SK-N-SH (cell line): ENCODE results near the gene YWHAE. TPM values are rescaled to one million over a fixed set of nuclear protein-coding genes. Genes with fewer than 3 reads are reported as not detected.

Source experiments
- CTCF ChIA-PET: fragments of 300-600, 350-600 bp; formaldehyde crosslinking; extraction: SDS; loops from one replicate; lab custom pipeline; 2021; lab: Yijun Ruan, JAX
- POLR2A ChIA-PET: fragments of 350-600 bp; sonication (Branson Sonifier 250); formaldehyde crosslinking; extraction: SDS; loops from one replicate; lab custom pipeline; 2020; ENCODE audit warnings: antibody characterized with exemption, inconsistent platforms; lab: Yijun Ruan, JAX
- DNase-seq: peaks from one replicate; pipeline ENCODE4 v3.0.0; 2012
- H2AFZ ChIP-seq: fragments of 200-600 bp; sonication (generic); 2 replicates; pipeline ENCODE4 v1.8.1; 2016; ENCODE audit warnings: antibody characterized with exemption, mild to moderate bottlenecking, low read depth
- H3F3A ChIP-seq: fragments of 200-600 bp; sonication (generic); replicated peaks from 2 replicates; pipeline ENCODE3; 2016; ENCODE audit warnings: antibody characterized with exemption, mild to moderate bottlenecking; ENCODE audit not compliant: insufficient read depth
- H3K27ac ChIP-seq, 2 experiments: fragments of 200-500 bp in 1 of 2; fragments of 200-600 bp in 1 of 2; sonication (Bioruptor generic) in 1 of 2; sonication (generic), shearing (Covaris generic) in 1 of 2; 2 replicates each; pipeline versions ENCODE4 v1.5.1 to v1.6.1; 2014 to 2016; ENCODE audit warnings: low read depth in 2 of 2, inconsistent platforms in 1 of 2, low read length in 1 of 2, mild to moderate bottlenecking in 1 of 2, mixed read lengths in 1 of 2
- H3K27me3 ChIP-seq: fragments of 200-600 bp; sonication (generic), shearing (Covaris generic); 2 replicates; pipeline ENCODE4 v1.6.1; 2016; ENCODE audit warnings: mixed run types; ENCODE audit not compliant: insufficient read depth
- H3K36me3 ChIP-seq, 2 experiments: fragments of 200-500 bp in 1 of 2; fragments of 200-600 bp in 1 of 2; sonication (Bioruptor generic) in 1 of 2; sonication (generic) in 1 of 2; replicated peaks in 1 of 2; 2 replicates each; pipeline versions ENCODE3 to v1.5.1; 2014 to 2016; ENCODE audit warnings: low read length in 1 of 2, mild to moderate bottlenecking in 1 of 2; ENCODE audit not compliant: insufficient read depth in 2 of 2, control insufficient read depth in 1 of 2
- H3K4me1 ChIP-seq, 2 experiments: fragments of 200-500 bp in 1 of 2; fragments of 200-600 bp in 1 of 2; sonication (Bioruptor generic) in 1 of 2; sonication (generic), shearing (Covaris generic) in 1 of 2; 2 replicates each; pipeline versions ENCODE4 v1.5.1 to v1.6.1; 2014 to 2016; ENCODE audit warnings: low read depth in 1 of 2, low read length in 1 of 2, mixed run types in 1 of 2; ENCODE audit not compliant: insufficient read depth in 2 of 2, control insufficient read depth in 1 of 2
- H3K4me2 ChIP-seq: fragments of 200-600 bp; sonication (generic), shearing (Covaris generic); 2 replicates; pipeline ENCODE4 v1.6.1; 2017; ENCODE audit warnings: mixed run types
- H3K4me3 ChIP-seq, 2 experiments: fragments of 200-500 bp in 1 of 2; fragments of 200-600 bp in 1 of 2; sonication (Bioruptor generic) in 1 of 2; sonication (generic), shearing (Covaris generic) in 1 of 2; 2 replicates each; pipeline versions ENCODE4 v1.5.1 to v1.8.1; 2014 to 2016; ENCODE audit warnings: low read depth in 2 of 2, inconsistent platforms in 1 of 2, low read length in 1 of 2, mild to moderate bottlenecking in 1 of 2, mixed read lengths in 1 of 2, moderate library complexity in 1 of 2
- H3K79me2 ChIP-seq: fragments of 200-600 bp; sonication (generic); 2 replicates; pipeline ENCODE4 v1.8.1; 2017; ENCODE audit warnings: mild to moderate bottlenecking; ENCODE audit not compliant: insufficient read depth
- H3K9ac ChIP-seq: fragments of 200-600 bp; sonication (generic); 2 replicates; pipeline ENCODE4 v1.6.1; 2017; ENCODE audit warnings: mixed run types
- H3K9me2 ChIP-seq: fragments of 200-600 bp; sonication (generic); 2 replicates; pipeline ENCODE4 v1.6.1; 2017; ENCODE audit warnings: mixed run types
- H3K9me3 ChIP-seq: fragments of 200-600 bp; sonication (generic); 2 replicates; pipeline ENCODE4 v1.6.1; 2017; ENCODE audit warnings: mixed run types, mild to moderate bottlenecking, moderate library complexity
- H4K20me1 ChIP-seq: fragments of 200-600 bp; sonication (generic); 2 replicates; pipeline ENCODE4 v1.6.1; 2017; ENCODE audit warnings: mild to moderate bottlenecking, mixed run types; ENCODE audit not compliant: insufficient read depth
- EP300 ChIP-seq, 2 experiments: IDR thresholded peaks; 2 replicates each; pipeline versions ENCODE4 v1.4.0 to v1.6.1; 2012; ENCODE audit warnings: borderline replicate concordance in 1 of 2, low read depth in 1 of 2, low read length in 1 of 2
- EZH2phosphoT487 ChIP-seq: fragments of 200-600 bp; sonication (generic); IDR thresholded peaks from 2 replicates; pipeline ENCODE4 v1.6.1; 2017; ENCODE audit warnings: low read depth, mixed run types, mild to moderate bottlenecking, antibody characterized with exemption, moderate library complexity, borderline replicate concordance
- RAD21 ChIP-seq: IDR thresholded peaks from 2 replicates; pipeline ENCODE4 v1.6.1; 2012; ENCODE audit warnings: mild to moderate bottlenecking, low read length
- SIN3A ChIP-seq: IDR thresholded peaks from 2 replicates; pipeline ENCODE4 v1.6.1; 2012; ENCODE audit warnings: low read depth, mild to moderate bottlenecking, low read length, moderate library complexity, borderline replicate concordance
- TAF1 ChIP-seq: IDR thresholded peaks from 2 replicates; pipeline ENCODE4 v1.6.1; 2012; ENCODE audit warnings: low read depth, mild to moderate bottlenecking, low read length, moderate library complexity, borderline replicate concordance
- TEAD4 ChIP-seq: IDR thresholded peaks from 2 replicates; pipeline ENCODE4 v1.4.0; 2012; ENCODE audit warnings: mild to moderate bottlenecking, borderline replicate concordance; ENCODE audit not compliant: insufficient read depth
- WGBS: methylation state at CpG from one replicate; pipeline ENCODE4 v1.1.6; 2017; ENCODE audit warnings: low lambda C conversion rate; 5-methylcytosine and 5-hydroxymethylcytosine counted together
- polyA plus RNA-seq, 3 experiments: library from polyadenylated mRNA; depleted of rRNA; stranded (reverse); fragments of >200 nt; gene quantifications; 2 replicates each; pipeline ENCODE4 v1.2.3, GENCODE V29; 2012
- TF ChIP-seq, protein P1 (sequence below): IDR thresholded peaks from 2 replicates; pipeline ENCODE4 v1.4.0; 2012; ENCODE audit warnings: low read depth
- TF ChIP-seq, protein P2 (sequence below): IDR thresholded peaks from 2 replicates; pipeline ENCODE4 v1.4.0; 2012; ENCODE audit warnings: low read depth, borderline replicate concordance
- TF ChIP-seq, protein P3 (sequence below): fragments of 200-600 bp; sonication (generic); IDR thresholded peaks from 2 replicates; pipeline ENCODE4 v1.6.1; 2017; ENCODE audit warnings: antibody characterized with exemption, mild to moderate bottlenecking, moderate library complexity
- TF ChIP-seq, protein P4 (sequence below): fragments of 150-350 bp; IDR thresholded peaks from 2 replicates; pipeline ENCODE4 v1.6.1; 2016; ENCODE audit warnings: mild to moderate bottlenecking, low read depth, low read length

The YWHAE gene
- polyA plus RNA-seq, 1 of the 3 experiments (the other 2 are of a cell fraction), result 1,023 TPM

DNA sequence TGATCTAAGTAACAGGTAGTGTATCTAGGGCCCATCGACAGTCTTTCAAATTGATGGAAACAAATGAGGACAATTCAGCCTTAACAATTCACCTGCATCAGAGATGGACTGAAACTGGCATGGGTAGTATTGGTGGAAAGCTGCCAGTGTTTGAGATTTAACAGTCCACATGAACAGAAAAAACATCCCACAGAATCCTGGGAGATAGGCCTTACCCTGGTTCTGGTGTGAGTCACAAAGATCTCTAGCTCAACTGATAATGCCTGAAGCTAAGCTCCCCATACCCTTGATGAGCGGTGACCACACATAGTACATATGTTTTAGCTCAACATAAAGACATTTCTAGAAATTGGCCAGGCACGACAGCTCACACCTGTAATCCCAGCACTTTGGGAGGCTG lies 34.1 kb upstream of the YWHAE start:
- peaks cover 19 to 42% of the 10 kb centered on the region in 2 experiments for H3K36me3 ChIP-seq

DNA sequence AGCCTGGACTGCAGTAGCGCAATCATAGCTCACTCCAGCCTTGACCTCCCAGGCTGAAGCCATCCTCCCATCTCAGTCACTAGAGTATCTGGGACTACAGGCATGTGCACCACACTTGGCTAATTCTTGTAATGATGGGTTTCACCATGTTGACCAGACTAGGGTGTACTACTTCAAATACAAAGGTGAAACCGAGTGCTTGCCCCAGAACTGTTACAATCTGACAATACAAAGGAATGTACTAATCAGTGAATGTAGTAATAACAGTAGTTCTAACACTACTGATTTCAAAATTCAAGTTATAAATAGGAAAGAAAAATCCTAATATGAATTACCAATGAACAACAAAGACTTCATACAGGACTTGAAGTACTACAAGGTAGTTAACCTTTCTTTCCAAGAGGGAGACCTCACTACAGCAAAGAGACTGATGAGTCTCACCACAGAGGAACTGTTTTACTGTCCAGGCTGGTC lies 31.6 kb upstream of the YWHAE start:
- Histone ChIP-seq H3K9ac (no peak overlapping the region), H3K9me3 (no peaks in the 10 kb centered on the region), H2AFZ (no peak overlapping the region), H3K36me3 (peaks cover 16 to 42% of the 10 kb centered on the region in 2 experiments), H3K27me3 (no peaks in the 10 kb centered on the region), H3K79me2 (peaks cover 100% of the 10 kb centered on the region), H3K27ac (no peak overlapping the region), H4K20me1 (peaks cover 69% of the 10 kb centered on the region), H3K9me2 (no peaks in the 10 kb centered on the region), H3K4me3 (no peak overlapping the region), H3K4me1 (no peaks in the 10 kb centered on the region; a peak in 1 of 4 replicates)
- ChIA-PET CTCF (interaction anchor here (2.0 kb wide), 1 partner anchor 66 kb away, joined by 9 read pairs; no protein-coding TSS in a partner anchor), POLR2A (no interaction called here)
- DNase-seq, result no peak
- WGBS, result 100% methylated on average over 2 of the region's 2 CpGs
- TF ChIP-seq, protein P1, sequence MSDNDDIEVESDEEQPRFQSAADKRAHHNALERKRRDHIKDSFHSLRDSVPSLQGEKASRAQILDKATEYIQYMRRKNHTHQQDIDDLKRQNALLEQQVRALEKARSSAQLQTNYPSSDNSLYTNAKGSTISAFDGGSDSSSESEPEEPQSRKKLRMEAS, result no peak
- TF ChIP-seq, protein P2, sequence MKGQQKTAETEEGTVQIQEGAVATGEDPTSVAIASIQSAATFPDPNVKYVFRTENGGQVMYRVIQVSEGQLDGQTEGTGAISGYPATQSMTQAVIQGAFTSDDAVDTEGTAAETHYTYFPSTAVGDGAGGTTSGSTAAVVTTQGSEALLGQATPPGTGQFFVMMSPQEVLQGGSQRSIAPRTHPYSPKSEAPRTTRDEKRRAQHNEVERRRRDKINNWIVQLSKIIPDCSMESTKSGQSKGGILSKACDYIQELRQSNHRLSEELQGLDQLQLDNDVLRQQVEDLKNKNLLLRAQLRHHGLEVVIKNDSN, result no peak
- no peak for TF ChIP-seq RAD21
- TF ChIP-seq, protein P3, sequence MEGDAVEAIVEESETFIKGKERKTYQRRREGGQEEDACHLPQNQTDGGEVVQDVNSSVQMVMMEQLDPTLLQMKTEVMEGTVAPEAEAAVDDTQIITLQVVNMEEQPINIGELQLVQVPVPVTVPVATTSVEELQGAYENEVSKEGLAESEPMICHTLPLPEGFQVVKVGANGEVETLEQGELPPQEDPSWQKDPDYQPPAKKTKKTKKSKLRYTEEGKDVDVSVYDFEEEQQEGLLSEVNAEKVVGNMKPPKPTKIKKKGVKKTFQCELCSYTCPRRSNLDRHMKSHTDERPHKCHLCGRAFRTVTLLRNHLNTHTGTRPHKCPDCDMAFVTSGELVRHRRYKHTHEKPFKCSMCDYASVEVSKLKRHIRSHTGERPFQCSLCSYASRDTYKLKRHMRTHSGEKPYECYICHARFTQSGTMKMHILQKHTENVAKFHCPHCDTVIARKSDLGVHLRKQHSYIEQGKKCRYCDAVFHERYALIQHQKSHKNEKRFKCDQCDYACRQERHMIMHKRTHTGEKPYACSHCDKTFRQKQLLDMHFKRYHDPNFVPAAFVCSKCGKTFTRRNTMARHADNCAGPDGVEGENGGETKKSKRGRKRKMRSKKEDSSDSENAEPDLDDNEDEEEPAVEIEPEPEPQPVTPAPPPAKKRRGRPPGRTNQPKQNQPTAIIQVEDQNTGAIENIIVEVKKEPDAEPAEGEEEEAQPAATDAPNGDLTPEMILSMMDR, result no peak
- TF ChIP-seq, all 33 proteins: peak for 0
- H3F3A ChIP-seq, result peaks cover 4% of the 10 kb centered on the region
- no peak overlapping the region for H3K4me2 ChIP-seq

More for the DNA sequence above, 34.1 kb upstream of the YWHAE start:
- TF ChIP-seq SIN3A (no peak), EP300 (IDR thresholded peaks at IDR 0.05; ENCODE audit: borderline replicate concordance in 1 of 2, low read depth in 1 of 2, low read length in 1 of 2) (no peak), EZH2phosphoT487 (no peak), TEAD4 (no peak), TAF1 (no peak)
- TF ChIP-seq, protein P4, sequence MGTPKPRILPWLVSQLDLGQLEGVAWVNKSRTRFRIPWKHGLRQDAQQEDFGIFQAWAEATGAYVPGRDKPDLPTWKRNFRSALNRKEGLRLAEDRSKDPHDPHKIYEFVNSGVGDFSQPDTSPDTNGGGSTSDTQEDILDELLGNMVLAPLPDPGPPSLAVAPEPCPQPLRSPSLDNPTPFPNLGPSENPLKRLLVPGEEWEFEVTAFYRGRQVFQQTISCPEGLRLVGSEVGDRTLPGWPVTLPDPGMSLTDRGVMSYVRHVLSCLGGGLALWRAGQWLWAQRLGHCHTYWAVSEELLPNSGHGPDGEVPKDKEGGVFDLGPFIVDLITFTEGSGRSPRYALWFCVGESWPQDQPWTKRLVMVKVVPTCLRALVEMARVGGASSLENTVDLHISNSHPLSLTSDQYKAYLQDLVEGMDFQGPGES, result no peak
- no peak overlapping the region for H3K4me2 ChIP-seq
- no peak overlapping the region for H3K4me3 ChIP-seq
- H3K27me3 ChIP-seq, result no peaks in the 10 kb centered on the region
- H2AFZ ChIP-seq, result no peak overlapping the region
- peaks cover 100% of the 10 kb centered on the region for H3K79me2 ChIP-seq
- no peak for DNase-seq
- peaks cover 86% of the 10 kb centered on the region for H4K20me1 ChIP-seq
- no peak overlapping the region for H3K27ac ChIP-seq
- 72% methylated on average over 3 of the region's 3 CpGs for WGBS
- CTCF ChIA-PET, result no interaction called here
- H3K9me3 ChIP-seq, result no peaks in the 10 kb centered on the region
- POLR2A ChIA-PET, result interaction anchor here (1.3 kb wide), 1 partner anchor 9 kb away, joined by 3 read pairs; no protein-coding TSS in a partner anchor
- no peak overlapping the region for H3K9ac ChIP-seq
- H3K4me1 ChIP-seq, result peaks cover 0 to 6% of the 10 kb centered on the region in 2 experiments; a peak in 2 of 4 replicates
- no peaks in the 10 kb centered on the region for H3K9me2 ChIP-seq
- peaks cover 21% of the 10 kb centered on the region for H3F3A ChIP-seq
